Mesothelial cell of epicardium (in vitro differentiated cells): ENCODE data around the gene PPIG. TPM values are rescaled to one million over a fixed set of nuclear protein-coding genes. Genes with fewer than 3 reads are reported as not detected.

Source experiments
- DNase-seq, 2 experiments: peaks; one replicate each; pipeline ENCODE4 v3.0.0; 2021; ENCODE audit warnings: low spot score in 2 of 2; ENCODE audit not compliant: unreplicated experiment in 2 of 2
- H3K27ac Mint-ChIP-seq: 2 replicates; pipeline ENCODE4 v1.8.0; 2021; ENCODE audit warnings: mixed read lengths
- H3K27me3 Mint-ChIP-seq: 2 replicates; pipeline ENCODE4 v1.8.0; 2021; ENCODE audit warnings: low read depth, mixed read lengths
- H3K36me3 Mint-ChIP-seq: 2 replicates; pipeline ENCODE4 v1.8.0; 2021; ENCODE audit warnings: mixed read lengths
- H3K4me1 Mint-ChIP-seq: 2 replicates; pipeline ENCODE4 v1.8.0; 2021; ENCODE audit warnings: mixed read lengths
- H3K4me3 Mint-ChIP-seq: 2 replicates; pipeline ENCODE4 v1.8.0; 2021; ENCODE audit warnings: mild to moderate bottlenecking, moderate library complexity, mixed read lengths
- H3K9me3 Mint-ChIP-seq: 2 replicates; pipeline ENCODE4 v1.8.0; 2021; ENCODE audit warnings: mixed read lengths
- total RNA-seq: library from RNA; stranded (reverse); gene quantifications from 3 replicates; pipeline ENCODE4 v1.2.1, GENCODE V29; 2021
- TF ChIP-seq, protein P1 (sequence below): fragments of 200-600 bp; sonication (generic); IDR thresholded peaks from one replicate; pipeline ENCODE4 v1.5.0; 2021; ENCODE audit warnings: antibody characterized with exemption; ENCODE audit not compliant: unreplicated experiment

PPIG gene
- total RNA-seq, 1 donor from 2014 or later: 62.2 TPM

GRCh38 chr2:169644173-169644572 lies 60.0 kb downstream of the PPIG start:
- Mint-ChIP-seq H3K9me3 (peaks cover 9% of the 10 kb centered on the region), H3K27me3 (no peaks in the 10 kb centered on the region), H3K4me1 (no peaks in the 10 kb centered on the region), H3K27ac (no peak overlapping the region), H3K36me3 (peaks cover 5% of the 10 kb centered on the region), H3K4me3 (no peak overlapping the region)
- DNase-seq: no peak
- TF ChIP-seq, protein P1, sequence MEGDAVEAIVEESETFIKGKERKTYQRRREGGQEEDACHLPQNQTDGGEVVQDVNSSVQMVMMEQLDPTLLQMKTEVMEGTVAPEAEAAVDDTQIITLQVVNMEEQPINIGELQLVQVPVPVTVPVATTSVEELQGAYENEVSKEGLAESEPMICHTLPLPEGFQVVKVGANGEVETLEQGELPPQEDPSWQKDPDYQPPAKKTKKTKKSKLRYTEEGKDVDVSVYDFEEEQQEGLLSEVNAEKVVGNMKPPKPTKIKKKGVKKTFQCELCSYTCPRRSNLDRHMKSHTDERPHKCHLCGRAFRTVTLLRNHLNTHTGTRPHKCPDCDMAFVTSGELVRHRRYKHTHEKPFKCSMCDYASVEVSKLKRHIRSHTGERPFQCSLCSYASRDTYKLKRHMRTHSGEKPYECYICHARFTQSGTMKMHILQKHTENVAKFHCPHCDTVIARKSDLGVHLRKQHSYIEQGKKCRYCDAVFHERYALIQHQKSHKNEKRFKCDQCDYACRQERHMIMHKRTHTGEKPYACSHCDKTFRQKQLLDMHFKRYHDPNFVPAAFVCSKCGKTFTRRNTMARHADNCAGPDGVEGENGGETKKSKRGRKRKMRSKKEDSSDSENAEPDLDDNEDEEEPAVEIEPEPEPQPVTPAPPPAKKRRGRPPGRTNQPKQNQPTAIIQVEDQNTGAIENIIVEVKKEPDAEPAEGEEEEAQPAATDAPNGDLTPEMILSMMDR: no peak

- DNase-seq: no peak
- Mint-ChIP-seq H3K36me3 (no peaks in the 10 kb centered on the region), H3K27ac (no peak overlapping the region), H3K4me1 (no peaks in the 10 kb centered on the region), H3K27me3 (no peaks in the 10 kb centered on the region), H3K9me3 (peaks cover 9% of the 10 kb centered on the region), H3K4me3 (no peak overlapping the region)
- TF ChIP-seq, protein P1: no peak
These were observed 63.3 kb downstream of the PPIG start for GRCh38 chr2:169647496-169647895.

DNA sequence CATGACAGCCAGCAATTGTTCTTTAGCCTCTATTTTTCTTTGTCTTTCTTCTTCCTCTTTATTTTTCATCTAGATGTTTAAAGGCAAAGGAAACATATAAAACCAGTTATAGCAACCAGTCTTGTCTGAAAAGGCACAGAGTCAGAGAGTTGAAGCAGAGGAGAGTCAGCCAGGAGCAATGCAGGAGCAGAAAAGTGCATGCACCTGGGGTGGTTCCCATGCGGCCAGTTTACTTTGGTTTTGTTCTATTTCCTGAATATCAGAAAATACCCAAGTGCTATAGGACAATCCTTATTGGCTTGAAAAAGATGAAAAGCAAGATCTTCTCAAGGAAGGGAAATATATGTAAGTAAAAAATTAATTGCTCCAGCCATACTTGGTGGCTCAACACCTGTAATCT lies 65.1 kb downstream of the PPIG start:
- TF ChIP-seq, protein P1: no peak
- peaks cover 2% of the 10 kb centered on the region for H3K9me3 Mint-ChIP-seq
- no peak overlapping the region for H3K27ac Mint-ChIP-seq

GRCh38 chr2:169653636-169654035 lies 69.5 kb downstream of the PPIG start:
- no peak for DNase-seq
- Mint-ChIP-seq H3K4me1 (no peaks in the 10 kb centered on the region), H3K9me3 (no peaks in the 10 kb centered on the region), H3K27me3 (peaks cover 15% of the 10 kb centered on the region), H3K27ac (no peak overlapping the region), H3K4me3 (no peak overlapping the region), H3K36me3 (no peaks in the 10 kb centered on the region)
- TF ChIP-seq, protein P1: no peak

More for the DNA sequence above, 65.1 kb downstream of the PPIG start:
- Mint-ChIP-seq H3K36me3 (no peaks in the 10 kb centered on the region), H3K27me3 (peaks cover 5% of the 10 kb centered on the region), H3K4me1 (no peaks in the 10 kb centered on the region), H3K4me3 (no peak overlapping the region)
- DNase-seq: no peak

DNA sequence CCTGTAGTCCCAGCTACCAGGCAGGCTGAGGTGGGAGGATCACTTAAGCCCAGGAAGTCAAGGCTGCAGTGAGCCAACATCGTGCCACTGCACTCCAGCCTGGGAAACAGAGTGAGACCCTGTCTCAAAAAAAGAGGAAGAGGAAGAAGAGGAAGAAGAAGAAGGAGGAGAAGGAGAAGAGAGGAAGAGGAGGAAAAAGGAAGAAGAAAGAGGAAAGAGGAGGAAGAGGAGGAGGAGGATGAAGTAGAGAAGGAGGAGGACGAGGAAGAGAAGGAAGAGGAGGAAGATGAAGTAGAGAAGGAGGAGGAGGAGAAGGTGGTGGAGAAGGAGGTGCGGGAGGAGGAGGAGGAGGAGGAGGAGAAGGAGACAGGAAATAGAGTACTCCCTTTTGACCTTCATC lies 72.0 kb downstream of the PPIG start:
- TF ChIP-seq, protein P1: no peak
- H3K27ac Mint-ChIP-seq: no peak overlapping the region

DNA sequence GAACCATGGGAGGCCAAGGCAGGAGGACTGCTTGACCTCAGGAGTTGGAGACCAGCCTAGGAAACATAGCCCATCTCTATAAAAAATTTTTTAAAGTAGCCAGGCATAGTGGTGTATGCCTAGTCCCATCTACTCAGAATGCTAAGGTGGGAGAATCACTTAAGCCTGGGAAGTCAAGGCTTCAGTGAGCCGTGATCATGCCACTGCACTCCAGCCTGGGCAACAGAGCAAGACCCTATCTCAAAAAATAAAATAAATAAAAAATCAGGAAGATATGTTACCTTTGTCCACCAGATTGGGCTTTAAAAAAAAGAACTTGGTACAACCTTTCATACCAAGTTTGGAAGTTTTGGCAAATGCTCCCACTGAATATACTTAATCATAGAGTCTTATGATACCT lies 74.7 kb downstream of the PPIG start:
- H3K36me3 Mint-ChIP-seq: no peaks in the 10 kb centered on the region
- no peaks in the 10 kb centered on the region for H3K9me3 Mint-ChIP-seq
- TF ChIP-seq, protein P1: no peak
- no peak overlapping the region for H3K27ac Mint-ChIP-seq
- H3K4me1 Mint-ChIP-seq: peaks cover 2% of the 10 kb centered on the region
- no peak overlapping the region for H3K4me3 Mint-ChIP-seq
- DNase-seq: no peak
- H3K27me3 Mint-ChIP-seq: peaks cover 12% of the 10 kb centered on the region

More for the DNA sequence above, 72.0 kb downstream of the PPIG start:
- no peaks in the 10 kb centered on the region for H3K9me3 Mint-ChIP-seq
- peaks cover 15% of the 10 kb centered on the region for H3K27me3 Mint-ChIP-seq
- no peaks in the 10 kb centered on the region for H3K36me3 Mint-ChIP-seq
- H3K4me1 Mint-ChIP-seq: peaks cover under 1% of the 10 kb centered on the region
- H3K4me3 Mint-ChIP-seq: no peak overlapping the region
- no peak for DNase-seq
